Esophagus muscularis mucosa (tissue), 3 donors: ENCODE results near the gene CASD1.

Experiments
- CTCF ChIP-seq, 3 experiments: fragments of 200-600 bp in 2 of 3; fragments of 450-650 bp in 1 of 3; sonication (generic) in 2 of 3; IDR thresholded peaks; one replicate each; pipeline ENCODE4 v1.5.1; 2017 to 2019; ENCODE audit warnings: antibody characterized with exemption in 3 of 3, mild to moderate bottlenecking in 2 of 3, moderate library complexity in 1 of 3
- POLR2AphosphoS5 ChIP-seq, 2 donors: sonication (generic); formaldehyde crosslinking; IDR thresholded peaks; one replicate each; pipeline ENCODE4 v1.6.1; 2017; ENCODE audit warnings: antibody characterized with exemption in 2 of 2

GRCh38 chr7:94471604-94472003 is 38.0 kb upstream of the CASD1 start:
- TF ChIP-seq CTCF (IDR thresholded peaks at IDR 0.05) (no peak), POLR2AphosphoS5 (IDR thresholded peaks at IDR 0.05) (no peak)
